Chondrocyte (in vitro differentiated cells): ENCODE data around the gene STIM1. TPM values are rescaled to one million over a fixed set of nuclear protein-coding genes. Genes with fewer than 3 reads are reported as not detected.

Source experiments
- DNase-seq: peaks from one replicate; pipeline ENCODE4 v3.0.0; 2021; ENCODE audit warnings: mixed read lengths, low spot score
- H3K27ac Mint-ChIP-seq: one replicate; pipeline ENCODE4 v1.8.0; 2021; ENCODE audit warnings: mild to moderate bottlenecking, moderate library complexity, mixed read lengths; ENCODE audit not compliant: unreplicated experiment
- H3K27me3 Mint-ChIP-seq: 2 replicates; pipeline ENCODE4 v1.8.0; 2021; ENCODE audit warnings: low read depth, mixed read lengths
- H3K36me3 Mint-ChIP-seq: 2 replicates; pipeline ENCODE4 v1.8.0; 2021; ENCODE audit warnings: low read depth, mixed read lengths
- H3K4me1 Mint-ChIP-seq: 2 replicates; pipeline ENCODE4 v1.8.0; 2021; ENCODE audit warnings: low read depth, mild to moderate bottlenecking, mixed read lengths
- H3K4me3 Mint-ChIP-seq: one replicate; pipeline ENCODE4 v1.8.0; 2021; ENCODE audit warnings: mild to moderate bottlenecking, moderate library complexity, mixed read lengths; ENCODE audit not compliant: unreplicated experiment
- H3K9me3 Mint-ChIP-seq: 2 replicates; pipeline ENCODE4 v1.8.0; 2021; ENCODE audit warnings: low read depth, mixed read lengths
- total RNA-seq: library from RNA; stranded (reverse); gene quantifications from 3 replicates; pipeline ENCODE4 v1.2.1, GENCODE V29; 2021
- TF ChIP-seq, protein P1 (sequence below): fragments of 200-600 bp; sonication (generic); IDR thresholded peaks from 2 replicates; pipeline ENCODE4 v1.5.0; 2021; ENCODE audit warnings: antibody characterized with exemption, mild to moderate bottlenecking, moderate library complexity

The STIM1 gene
- total RNA-seq, 1 donor from 2014 or later: 50.7 TPM

DNA sequence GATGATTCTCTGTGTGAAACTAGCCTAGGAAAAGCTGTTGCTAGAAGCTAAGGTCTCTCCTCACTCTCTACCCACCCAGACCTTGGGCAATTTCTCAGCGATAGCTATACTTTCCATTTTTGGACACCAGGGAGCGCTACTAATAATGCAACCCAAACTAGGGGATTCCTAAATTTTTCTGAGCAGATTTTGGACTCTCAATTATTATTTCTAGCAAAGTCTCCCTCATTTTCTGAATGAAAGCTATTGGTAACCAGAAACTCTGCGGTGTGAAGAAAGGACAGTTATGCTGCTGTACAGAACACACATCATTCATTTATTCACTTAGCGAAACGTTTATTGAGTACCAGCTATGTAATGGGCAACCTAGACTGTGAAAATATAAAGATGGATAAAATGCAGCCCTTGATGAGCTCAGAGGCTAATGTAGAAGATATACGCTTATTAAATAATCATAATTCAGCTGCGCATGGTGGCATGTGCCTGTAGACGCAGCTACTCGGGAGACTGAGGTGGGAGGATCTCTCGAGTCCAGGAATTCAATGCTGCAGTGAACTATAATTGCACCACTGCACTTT lies 6.1 kb upstream of the STIM1 start:
- Mint-ChIP-seq H3K36me3 (no peaks in the 10 kb centered on the region), H3K27ac (no peak overlapping the region), H3K9me3 (no peaks in the 10 kb centered on the region), H3K4me3 (no peak overlapping the region), H3K27me3 (peaks cover 5% of the 10 kb centered on the region), H3K4me1 (peaks cover 2% of the 10 kb centered on the region)
- TF ChIP-seq, protein P1, sequence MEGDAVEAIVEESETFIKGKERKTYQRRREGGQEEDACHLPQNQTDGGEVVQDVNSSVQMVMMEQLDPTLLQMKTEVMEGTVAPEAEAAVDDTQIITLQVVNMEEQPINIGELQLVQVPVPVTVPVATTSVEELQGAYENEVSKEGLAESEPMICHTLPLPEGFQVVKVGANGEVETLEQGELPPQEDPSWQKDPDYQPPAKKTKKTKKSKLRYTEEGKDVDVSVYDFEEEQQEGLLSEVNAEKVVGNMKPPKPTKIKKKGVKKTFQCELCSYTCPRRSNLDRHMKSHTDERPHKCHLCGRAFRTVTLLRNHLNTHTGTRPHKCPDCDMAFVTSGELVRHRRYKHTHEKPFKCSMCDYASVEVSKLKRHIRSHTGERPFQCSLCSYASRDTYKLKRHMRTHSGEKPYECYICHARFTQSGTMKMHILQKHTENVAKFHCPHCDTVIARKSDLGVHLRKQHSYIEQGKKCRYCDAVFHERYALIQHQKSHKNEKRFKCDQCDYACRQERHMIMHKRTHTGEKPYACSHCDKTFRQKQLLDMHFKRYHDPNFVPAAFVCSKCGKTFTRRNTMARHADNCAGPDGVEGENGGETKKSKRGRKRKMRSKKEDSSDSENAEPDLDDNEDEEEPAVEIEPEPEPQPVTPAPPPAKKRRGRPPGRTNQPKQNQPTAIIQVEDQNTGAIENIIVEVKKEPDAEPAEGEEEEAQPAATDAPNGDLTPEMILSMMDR: peak; percentile 89
- DNase-seq: no peak

DNA sequence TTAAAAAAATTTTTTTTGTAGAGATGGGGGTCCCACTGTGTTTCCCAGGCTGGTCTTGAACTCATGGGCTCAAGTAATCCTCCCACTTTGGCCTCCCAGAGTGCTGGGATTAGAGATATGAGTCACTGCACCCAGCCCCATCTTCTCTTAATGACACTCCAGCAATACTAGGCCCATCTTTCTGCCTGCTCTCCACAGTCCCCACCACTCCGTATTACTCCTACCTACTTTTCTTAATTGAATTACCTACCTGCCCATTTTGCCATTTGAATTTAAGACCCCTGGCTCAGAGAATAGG lies 2.0 kb upstream of the STIM1 start:
- peaks cover 3% of the 10 kb centered on the region for H3K27me3 Mint-ChIP-seq
- no peak overlapping the region for H3K4me3 Mint-ChIP-seq
- H3K4me1 Mint-ChIP-seq: peaks cover 31% of the 10 kb centered on the region
- no peak for DNase-seq
- TF ChIP-seq, protein P1: no peak
- H3K36me3 Mint-ChIP-seq: no peaks in the 10 kb centered on the region
- H3K27ac Mint-ChIP-seq: no peak overlapping the region
- no peaks in the 10 kb centered on the region for H3K9me3 Mint-ChIP-seq

DNA sequence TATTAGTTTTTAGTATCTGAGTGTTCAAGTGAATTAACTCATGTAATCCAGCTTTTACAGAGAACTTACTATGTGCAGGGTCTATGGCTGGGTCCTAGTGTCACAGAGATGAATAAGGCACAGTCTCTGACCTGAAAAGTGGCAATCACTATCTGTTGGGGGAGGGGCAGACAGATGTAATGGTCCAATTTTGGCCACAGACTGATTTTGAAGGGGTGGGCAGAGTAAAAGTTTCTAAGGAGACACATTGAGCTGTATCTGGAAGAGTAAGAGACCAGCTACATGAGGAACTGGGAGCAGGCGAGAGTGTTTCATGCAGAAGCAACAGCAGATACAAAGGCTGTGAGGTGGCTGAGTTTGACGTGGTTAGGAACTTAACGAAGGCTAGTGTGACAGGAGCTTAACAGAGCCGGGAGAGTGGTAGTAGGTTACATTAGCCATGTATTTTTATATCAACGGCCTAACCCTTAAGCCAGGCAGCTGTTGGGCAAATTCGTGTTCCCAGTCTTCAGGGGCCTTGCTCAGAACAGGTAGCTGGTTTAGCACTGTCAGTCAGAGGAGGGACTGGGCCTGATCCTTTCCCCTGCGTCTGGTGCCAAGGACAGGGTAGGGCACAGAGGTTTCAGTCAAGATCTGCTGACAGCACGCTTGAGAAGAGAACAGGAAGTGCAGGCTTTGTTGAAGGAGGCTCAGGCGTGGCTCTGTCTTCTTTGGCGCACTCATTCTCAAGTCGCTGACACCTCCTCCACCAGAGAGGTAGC lies 1.4 kb upstream of the STIM1 start:
- no peaks in the 10 kb centered on the region for H3K9me3 Mint-ChIP-seq
- H3K4me3 Mint-ChIP-seq: peak overlapping the region; percentile 85
- H3K36me3 Mint-ChIP-seq: no peaks in the 10 kb centered on the region
- TF ChIP-seq, protein P1: no peak
- peaks cover 35% of the 10 kb centered on the region for H3K4me1 Mint-ChIP-seq
- DNase-seq: no peak
- peaks cover under 1% of the 10 kb centered on the region for H3K27me3 Mint-ChIP-seq
- no peak overlapping the region for H3K27ac Mint-ChIP-seq

DNA sequence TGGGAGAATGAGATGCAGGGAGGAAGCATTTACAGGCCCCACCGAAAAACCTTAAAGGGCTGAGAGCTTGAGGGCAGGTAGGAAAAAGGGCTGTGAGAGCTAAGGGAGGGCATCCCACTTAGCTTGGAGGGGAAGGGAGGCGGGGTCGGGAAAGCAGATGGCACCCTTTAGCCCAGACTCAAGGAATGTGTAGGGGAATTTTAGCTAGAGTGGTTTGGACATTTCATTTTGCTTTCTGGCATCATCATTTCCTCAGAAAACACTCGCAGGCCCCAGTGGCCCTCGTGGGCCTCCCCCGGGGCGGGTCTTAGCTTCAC lies 846 bp upstream of the STIM1 start:
- peak overlapping the region; percentile 85 for H3K4me3 Mint-ChIP-seq
- no peaks in the 10 kb centered on the region for H3K9me3 Mint-ChIP-seq
- H3K27me3 Mint-ChIP-seq: no peaks in the 10 kb centered on the region
- H3K27ac Mint-ChIP-seq: peak overlapping the region; percentile 86
- H3K36me3 Mint-ChIP-seq: no peaks in the 10 kb centered on the region
- no peak for DNase-seq
- H3K4me1 Mint-ChIP-seq: peaks cover 40% of the 10 kb centered on the region
- TF ChIP-seq, protein P1: no peak

DNA sequence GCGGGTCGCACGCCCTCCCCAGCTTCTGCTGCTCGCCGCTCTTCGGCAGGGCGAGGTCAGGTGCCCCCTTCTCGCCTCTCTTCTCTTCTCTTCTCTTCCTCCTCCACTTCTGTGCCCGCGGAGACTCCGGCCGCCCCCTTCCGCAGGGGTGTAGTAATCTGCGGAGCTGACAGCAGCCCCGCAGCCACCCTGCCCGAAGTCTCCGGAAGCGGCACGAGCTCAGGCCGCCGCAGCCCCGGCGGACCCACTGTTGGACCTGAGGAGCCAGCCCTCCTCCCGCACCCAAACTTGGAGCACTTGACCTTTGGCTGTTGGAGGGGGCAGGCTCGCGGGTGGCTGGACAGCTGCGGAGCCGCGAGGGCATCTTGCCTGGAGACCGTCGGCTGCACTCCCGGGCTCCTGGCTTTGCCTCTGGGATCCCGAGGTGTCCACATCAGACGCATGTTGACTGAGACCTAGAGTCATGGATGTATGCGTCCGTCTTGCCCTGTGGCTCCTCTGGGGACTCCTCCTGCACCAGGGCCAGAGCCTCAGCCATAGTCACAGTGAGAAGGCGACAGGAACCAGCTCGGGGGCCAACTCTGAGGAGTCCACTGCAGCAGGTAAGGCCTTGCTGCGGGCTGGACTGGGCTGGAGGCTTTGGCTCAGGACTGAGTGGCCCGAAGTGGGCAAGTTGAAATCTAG lies 486 bp downstream of the STIM1 start:
- DNase-seq: no peak
- Mint-ChIP-seq H3K4me3 (peak overlapping the region; percentile 97), H3K36me3 (no peaks in the 10 kb centered on the region), H3K27ac (peak overlapping the region; percentile 79), H3K27me3 (no peaks in the 10 kb centered on the region), H3K9me3 (no peaks in the 10 kb centered on the region), H3K4me1 (peaks cover 47% of the 10 kb centered on the region)
- TF ChIP-seq, protein P1: no peak
